AML-193 (cell line): ENCODE data around the gene TRPM5.
"Not testable (repeated sequence)": the region's sequence is repeated elsewhere in the genome, so short reads cannot be mapped to it uniquely, and the experiment has no call there.

ENCODE experiments used
- DNase-seq, 2 experiments: peaks; one replicate each; lab custom pipeline; 2025; lab: John Stamatoyannopoulos, UW

TRPM5 gene, protein sequence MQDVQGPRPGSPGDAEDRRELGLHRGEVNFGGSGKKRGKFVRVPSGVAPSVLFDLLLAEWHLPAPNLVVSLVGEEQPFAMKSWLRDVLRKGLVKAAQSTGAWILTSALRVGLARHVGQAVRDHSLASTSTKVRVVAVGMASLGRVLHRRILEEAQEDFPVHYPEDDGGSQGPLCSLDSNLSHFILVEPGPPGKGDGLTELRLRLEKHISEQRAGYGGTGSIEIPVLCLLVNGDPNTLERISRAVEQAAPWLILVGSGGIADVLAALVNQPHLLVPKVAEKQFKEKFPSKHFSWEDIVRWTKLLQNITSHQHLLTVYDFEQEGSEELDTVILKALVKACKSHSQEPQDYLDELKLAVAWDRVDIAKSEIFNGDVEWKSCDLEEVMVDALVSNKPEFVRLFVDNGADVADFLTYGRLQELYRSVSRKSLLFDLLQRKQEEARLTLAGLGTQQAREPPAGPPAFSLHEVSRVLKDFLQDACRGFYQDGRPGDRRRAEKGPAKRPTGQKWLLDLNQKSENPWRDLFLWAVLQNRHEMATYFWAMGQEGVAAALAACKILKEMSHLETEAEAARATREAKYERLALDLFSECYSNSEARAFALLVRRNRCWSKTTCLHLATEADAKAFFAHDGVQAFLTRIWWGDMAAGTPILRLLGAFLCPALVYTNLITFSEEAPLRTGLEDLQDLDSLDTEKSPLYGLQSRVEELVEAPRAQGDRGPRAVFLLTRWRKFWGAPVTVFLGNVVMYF (N-terminal part only)

DNA sequence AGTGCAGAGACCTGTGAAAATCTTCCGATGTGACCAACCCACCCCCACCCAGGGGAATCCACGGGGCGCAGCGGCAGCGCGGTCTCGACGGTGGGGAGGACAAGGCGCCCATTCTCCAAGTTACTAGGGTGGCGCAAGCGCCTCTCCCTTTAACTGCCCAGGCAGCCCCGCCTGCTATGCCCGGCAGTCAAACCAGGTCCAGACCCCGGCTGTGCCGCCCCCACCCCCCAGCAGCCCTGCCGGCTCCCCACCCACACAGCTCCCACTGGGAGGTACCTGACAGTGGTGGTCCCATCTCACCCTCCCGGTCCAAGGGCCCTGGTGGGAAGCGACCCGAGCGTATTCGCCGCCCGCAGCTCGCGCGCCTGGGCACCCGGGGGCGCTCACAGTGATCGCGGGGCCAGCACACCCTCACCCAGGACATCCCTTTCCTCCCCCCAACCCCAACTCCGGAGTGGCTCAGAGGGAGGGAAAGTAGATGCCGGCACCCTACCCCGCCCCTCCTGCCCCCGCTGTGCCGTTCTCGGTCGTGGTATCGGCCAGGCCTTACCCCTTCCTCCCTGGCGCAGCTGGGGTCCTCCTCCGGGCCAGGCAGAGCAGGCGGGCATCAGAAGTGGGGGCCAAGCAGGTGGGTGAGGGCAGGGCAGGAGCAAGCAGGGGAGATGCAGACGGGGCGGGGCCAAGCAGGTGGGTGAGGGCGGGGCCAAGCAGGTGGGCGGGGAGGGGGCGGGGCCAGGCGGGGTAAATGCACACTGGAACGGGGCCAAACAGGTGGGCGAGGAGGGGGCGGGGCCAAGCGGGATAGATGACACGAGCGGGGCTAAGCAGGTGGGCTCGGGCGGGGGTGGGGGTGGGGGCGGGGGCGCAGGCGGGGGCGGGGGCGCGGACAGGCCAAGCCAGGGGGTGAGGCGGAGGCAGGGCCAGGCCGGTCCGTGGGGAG, at the start of gene TRPM5:
TSS of gene TRPM5 (minus strand) at position 634 of the 940 bp plus-strand sequence. CDS start 21,478 bp downstream, outside the sequence.
- DNase-seq, result no peak

DNA sequence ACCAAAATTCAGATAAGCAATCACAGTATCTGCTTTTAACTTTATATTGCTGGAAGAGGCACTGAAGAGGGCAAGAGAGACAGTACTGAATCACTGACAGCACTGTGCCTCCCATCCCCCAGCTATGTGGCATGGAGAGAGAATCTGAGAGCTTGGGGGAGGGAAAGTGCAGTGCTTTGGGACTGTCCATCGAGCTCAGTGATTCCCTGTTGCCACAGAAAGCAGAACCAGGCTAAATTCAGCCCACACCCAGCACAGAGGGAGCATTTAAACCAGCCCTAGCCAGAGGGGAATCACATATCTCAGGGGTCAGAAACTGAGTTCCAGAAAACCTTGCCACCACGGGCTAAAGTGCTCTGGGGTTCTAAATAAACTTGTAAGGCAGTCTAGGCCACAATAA, 44.8 kb upstream of the TRPM5 start:
- DNase-seq, result no peak

DNA sequence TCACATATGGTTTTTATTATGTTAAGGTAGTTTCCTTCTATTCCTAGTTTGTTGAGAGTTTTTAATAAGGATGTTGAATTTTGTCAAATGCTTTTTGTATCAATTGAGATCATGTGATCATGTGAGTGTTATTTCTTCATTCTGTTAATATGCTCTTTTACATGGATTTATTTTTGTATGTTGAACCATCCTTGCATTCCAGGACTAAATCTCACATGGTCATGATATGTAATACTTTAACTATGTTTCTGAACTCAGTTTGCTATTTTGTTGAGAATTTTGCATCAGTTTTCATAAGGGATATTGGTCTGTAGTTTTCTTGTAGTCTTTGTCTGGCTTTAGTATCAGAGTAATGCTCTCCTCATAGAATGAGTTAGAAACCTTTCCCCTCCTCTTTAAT, 43.7 kb upstream of the TRPM5 start:
- DNase-seq, result no peak

DNA sequence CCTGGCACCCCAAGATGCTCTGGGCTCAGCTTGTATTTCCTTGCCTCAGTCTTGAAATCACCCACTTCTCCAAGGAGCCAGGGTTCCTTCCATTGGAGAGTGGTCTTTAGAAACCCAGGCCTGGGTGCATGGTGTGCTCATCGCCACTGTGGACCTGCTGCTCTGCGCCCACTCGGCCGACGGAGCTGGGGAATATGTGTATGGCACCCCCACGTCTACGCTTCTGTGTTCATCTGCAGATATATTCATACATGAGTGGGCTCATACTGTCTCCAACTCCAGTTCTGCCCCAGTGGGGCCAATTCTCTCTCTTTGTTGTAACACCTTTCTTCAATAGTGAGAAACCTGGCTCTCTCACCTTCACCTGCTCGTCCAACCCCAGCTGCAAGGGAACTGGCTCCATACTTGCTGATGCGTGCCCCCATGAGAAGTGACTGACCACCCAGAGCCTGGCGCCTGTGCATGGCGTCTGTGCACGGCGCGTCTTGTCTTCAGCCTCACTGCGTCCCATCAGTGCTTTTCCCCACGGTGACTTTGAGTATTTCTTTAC, 40.3 kb upstream of the TRPM5 start:
- DNase-seq, result no peak

DNA sequence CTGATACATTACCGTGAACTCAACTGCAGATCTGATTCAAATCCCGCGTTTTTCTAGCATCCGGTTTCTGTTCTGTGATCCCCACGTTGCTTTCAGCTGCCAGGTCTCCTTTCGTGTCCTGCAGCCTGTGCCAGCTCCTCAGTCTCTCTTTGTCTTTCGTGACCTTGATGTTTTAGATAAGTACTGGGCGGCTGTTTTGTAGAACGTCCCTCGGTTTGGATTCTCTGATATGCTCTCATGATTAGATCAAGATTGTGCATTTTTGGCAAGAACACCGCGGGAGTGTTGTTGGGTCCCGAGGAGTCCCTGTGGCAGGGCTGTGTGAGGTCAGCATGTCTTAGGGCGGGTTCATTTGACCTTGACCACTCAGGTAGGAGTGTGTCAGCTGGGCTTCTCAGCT, 39.1 kb upstream of the TRPM5 start:
- no peak for DNase-seq

DNA sequence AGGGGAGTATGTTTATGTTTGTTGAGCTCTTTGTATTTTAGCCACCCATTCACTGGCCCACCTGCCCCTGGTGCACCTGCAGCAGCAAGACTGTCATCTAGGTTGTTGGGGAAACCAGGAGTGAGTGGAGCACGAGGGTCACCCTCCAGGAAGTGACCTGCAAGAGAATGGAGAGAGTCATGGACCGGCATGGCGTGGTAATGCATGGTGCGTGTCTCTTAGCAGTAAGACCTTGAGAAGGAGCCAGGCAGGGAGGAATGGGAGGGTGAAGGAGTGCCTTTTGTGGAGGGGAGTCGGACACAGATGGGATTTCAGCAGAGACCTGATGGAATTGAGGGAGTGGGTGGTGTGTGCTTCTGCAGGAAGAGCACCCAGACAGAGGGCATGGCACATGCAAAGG, 38.4 kb upstream of the TRPM5 start:
- DNase-seq, result no peak

DNA sequence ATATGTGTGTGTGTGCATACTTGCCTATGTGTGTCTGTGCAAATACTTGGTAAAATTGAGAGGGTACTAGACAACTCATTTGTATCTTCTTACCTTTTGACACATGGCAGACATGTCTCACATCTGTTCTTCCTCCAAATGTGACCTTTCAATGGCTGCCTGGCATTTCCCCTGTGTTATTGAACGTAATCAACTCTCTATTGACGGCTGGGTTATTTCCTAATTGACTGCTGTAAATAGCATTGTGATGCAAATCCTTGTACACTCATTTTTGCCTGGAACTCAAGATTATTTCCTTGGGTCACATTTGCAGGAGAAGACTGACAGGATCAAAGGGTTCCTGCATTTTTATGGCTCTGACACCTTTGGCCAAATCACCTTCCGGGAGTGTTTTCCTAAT, 37.9 kb upstream of the TRPM5 start:
- no peak for DNase-seq

DNA sequence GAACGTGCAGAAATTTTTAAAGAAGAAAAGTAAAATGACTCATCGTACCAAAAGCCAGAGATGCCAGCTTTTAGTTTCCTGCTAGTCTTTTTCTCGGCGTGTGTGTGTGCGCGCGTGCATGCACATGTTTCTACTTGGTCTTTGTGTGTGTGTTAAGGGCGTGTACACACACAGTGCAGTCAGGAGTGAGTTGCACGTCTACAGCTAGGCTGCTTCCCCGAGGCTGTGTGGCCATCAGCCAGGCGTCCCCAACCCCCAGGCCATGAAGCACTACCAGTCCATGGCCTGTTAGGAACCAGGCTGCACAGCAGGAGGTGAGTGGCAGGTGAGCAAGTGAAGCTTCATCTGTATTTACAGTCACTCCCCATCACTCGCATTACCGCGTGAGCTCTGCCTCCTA, 36.9 kb upstream of the TRPM5 start:
- DNase-seq, result no peak

DNA sequence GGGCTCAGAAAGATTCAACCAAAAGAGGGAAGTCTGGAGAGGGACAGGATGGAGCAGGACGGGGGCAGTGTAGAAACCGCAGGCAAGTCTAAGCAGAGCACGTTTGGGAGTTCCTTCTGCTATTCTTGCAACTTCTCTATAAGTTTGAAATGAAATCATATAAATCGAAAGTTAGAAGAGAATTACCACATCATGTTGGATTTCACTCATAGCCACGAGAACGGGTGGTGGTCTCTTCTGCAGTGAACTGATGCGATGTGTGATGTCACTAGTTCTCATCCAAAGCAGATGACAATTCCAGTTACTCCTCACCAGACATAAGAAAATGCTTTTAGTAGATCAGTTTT, 36.5 kb upstream of the TRPM5 start:
- DNase-seq, result peak; percentile 84 to 88

DNA sequence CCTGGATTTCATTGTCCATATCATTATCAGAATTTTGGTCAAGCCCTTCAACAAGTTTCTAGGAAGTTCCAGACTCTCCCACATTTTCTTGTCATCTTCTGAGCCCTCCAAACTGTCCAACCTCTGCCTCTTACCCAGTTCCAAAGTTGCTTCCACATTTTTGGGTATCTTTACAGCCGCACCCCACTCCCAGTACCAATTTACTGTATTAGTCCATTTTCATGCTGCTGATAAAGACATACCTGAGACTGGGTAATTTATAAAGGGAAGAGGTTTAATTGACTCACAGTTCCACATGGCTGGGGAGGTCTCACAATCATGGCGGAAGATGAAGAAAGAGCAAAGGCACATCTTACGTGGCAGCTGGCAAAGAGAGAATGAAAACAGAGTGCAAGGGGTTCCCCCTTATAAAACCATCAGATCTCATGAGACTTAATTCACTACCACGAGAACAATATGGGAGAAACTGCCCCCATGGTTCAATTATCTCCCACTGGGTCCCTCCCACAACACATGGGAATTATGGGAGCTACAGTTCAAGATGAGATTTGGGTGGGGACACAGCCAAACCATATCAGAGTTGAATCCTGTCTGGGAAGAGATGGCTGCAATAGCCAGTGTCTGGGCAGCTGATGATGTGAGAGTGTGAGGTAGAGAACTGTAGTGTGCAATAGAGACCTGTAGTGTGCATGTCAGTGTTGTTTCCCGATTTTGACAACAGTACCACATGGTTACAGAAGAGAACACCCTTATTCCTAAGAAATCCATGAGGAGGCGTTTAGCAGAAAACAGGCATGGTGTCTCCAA, 36.0 kb upstream of the TRPM5 start:
- not testable (repeated sequence) for DNase-seq

DNA sequence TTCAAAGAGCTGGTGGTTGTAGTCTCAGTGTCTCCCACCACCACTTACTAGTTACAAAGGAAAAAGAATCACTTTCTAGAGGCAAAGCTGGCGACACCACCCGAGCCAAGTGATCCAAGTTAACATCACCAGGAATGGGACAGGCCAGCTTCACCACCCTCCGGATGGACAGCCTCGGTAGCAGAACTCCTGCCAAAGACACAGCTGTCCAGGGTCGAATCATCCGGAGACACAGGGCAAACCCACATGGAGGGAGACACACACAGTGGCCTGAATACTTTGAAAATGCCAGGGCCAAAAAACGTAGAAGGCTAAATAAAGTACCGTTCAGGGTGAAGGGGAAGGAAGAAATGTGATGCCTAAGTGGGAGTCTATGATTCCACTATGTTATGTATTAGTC, 33.6 kb upstream of the TRPM5 start:
- no peak for DNase-seq

DNA sequence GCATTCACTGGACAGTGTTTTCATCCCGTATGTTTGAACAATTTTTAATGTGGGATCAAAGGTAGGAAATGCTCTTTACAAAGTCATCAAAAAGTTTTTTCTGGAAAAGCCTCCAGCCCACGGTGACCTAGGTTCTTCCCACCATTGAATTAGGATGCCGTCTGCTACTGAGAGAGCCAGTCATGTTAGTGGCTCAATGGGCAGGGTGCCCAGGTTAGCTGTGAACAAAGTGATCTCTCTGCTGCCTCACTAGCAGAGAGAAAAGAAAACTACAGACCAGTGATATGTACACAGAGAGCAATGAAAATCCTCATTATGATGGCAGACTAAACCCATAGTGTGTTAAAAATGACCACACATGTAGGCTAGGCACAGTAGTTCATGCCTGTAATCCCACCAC, 32.9 kb upstream of the TRPM5 start:
- no peak for DNase-seq

DNA sequence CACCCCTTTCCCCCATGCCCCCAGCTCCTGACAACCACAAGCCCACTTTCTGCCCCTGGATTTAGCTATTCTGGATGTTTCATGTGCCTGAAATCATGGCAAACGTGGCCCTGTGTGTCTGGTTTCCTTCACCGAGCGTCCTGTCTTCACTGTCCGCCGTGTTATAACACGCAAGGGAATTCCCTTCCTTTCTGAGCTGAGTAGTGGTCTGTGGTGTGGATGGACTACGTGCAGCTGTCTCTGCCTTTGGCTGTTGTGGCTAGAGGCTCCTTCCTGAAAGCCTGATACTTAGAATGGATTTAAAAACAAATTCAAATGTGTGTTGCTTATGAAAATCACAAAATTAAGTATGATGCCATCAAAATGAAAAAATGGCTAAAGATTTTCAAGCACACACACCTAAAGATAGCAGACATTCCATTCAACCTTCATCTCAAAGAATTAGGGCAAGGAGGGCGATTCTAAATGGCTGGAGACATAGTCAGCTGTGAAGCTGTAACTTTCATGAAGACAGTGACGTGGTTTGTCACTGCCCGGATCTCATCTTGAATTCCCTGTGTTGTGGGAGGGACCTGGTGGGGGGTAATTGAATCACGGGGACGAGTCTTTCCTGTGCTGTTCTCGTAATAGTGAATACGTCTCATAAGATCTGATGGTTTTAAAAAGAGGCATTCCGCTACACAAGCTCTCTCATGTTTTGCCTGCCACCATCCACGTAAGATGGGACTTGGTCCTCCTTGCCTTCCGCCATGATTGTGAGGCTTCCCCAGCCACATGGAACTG, 31.0 kb upstream of the TRPM5 start:
- DNase-seq, result no peak

DNA sequence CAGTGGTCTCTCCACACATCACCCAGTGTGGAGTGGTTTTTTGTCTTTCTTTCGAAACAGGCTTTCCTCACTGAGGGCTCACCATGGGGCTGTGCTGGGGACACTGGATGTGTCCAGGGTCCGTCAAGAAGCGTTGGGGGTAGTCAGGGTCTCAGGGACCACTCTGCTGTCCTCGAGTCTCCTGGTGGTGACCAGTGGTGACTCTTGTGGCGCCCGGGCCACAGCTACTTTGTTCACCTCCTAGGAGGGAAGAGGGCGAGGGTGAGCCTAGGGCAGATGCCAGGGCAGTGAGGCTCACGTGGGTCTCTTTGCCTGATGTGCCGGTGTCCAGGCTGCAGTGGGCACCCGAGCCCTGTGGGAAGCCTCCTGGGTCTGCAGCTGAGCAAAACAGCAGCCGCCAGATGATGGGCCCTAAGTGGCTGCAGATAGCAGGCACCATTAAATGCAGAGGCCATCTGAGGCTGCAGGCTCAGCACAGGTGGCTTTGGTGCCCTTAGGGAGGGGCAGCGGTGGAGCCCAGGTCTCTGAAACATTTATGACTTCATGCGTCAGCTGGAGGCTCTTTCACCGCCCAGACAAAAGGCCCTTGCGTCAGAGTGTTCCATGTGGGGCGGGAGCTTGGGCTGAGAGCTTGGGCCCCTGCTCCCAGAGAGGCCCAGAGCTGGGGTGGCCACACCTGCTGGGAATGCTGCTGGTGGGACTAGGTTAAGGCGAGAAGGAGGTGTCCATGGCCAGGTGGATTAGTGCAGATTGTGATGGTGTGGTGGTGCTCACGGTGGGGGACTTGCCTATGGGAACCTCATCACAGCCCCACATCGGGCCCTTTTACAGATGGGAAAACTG, 30.0 kb upstream of the TRPM5 start:
- no peak for DNase-seq

DNA sequence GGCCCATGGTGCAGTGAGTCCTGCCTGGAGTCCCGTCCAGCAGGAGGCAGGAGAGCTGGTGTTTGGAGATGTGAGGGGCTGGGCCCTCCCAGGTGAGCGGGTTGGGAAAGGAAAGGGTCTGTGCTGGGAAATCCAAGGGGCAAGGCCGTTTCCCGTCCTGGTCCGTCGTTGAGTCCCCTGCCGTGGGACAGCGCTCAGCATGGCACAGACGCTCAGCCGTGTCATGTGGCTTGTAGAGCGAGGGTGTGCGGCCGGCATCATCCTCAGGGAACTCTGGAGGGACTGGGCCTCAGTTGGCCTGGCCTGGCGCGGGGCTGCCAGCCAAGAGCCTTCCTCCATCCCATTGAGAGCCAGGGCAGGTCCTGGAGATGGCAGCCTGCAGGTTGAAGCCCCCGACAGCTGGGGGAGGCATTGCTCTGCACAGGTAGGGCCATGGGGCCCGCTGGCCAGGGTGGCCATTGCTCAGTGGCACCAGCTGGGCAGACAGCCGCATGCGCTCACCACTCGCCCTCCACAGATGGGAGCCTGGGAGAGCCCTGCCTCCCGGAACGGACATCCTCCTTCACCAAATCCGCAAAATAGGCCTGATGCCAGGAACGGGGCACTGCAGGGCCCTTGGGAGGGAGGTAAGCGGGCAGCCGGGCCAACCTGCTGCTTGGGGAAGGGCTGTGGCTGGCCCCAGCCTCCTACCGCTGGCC, 29.2 kb upstream of the TRPM5 start:
- no peak for DNase-seq

DNA sequence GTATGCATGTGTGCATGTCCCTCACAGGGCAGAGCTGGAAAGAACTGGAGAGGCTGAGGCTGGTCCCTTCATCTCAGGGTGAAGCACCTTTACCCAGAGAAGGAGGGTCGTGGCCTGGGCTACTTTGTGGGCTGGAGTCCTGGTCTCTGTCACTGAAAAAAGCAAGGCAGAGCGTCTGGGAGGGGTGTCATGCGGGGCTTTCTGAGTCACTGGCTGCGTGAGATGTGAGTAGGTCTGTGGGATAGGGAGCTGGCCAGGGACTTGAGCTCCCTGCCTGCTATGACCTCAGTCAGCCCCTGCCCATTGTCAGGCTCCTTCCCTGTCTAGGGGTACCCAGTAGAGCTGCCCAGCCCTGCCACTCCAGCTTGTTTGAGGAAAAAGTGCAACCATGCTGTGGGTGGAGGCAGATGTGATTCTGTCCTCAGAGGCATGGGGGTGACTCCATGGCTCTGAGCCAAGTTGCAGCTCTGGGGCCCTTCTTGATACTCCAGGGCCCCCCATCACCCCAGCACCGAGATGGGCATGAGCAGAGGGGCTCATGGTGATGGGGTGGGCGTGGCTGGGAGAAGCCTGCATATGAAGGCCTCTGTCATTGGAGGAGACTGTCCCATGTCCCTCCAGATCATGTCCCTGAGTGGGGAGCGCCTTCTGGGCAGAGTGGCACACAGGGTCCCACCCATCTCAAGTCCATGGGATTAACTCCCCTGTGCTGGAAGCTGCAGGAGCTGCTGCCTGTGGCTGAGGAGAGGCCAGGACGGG, 28.3 kb upstream of the TRPM5 start:
- no peak for DNase-seq

DNA sequence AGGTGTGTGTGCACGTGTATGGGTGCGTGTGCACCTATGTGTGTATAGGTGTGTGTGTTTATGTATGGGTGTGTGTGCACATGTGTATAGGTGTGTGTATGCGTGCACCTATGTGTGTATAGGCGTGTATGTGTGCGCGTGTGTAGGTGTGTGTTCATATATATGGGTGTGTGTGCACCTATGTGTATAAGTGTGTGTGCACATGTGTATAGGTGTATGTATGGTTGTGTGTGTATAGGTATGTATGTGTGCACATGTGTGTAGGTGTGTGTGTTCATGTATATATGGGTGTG, 27.4 kb upstream of the TRPM5 start:
- no peak for DNase-seq

DNA sequence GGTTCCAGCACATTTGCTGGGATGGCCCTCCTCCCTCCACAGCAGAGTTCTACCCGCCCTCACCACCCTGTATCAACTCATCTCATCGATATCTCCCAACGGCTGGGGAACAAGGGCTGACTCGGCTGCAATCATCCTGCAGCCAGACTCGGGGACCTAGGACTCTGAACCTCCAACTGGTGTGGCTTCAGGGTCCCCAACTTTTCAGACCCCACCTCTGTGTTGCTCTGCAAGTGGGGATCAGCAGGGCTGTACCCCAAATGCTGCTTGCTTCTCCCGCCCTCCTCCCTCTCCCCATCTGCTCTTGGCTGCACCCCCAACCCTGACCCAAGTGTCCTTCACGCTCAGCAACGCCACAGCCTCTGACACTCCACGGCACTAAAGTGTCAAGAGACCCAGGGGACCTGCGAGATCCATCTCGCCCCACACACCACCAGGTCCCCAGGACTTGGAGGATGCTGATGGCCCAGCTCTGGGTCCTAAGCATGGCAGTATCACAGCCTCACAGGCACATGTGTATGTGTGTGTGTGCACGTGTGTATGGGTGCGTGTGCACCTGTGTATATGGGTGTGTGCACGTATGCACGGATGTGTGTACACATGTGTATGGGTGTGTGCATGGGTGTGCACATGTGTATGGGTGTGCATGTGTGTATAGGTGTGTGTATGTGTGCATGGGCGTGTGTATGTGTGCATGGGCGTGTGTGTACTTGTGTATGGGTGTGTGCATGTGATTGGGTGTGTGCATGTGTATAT, 26.9 kb upstream of the TRPM5 start:
- no peak for DNase-seq
